Glomerular endothelial cell (primary cell): ENCODE results near the gene CCNT2. TPM values are rescaled to one million over a fixed set of nuclear protein-coding genes. Genes with fewer than 3 reads are reported as not detected.
A peak's percentile ranks its signal among the peaks of the same experiment; 100 is the strongest.

Source experiments
- DNase-seq: peaks from one replicate; pipeline ENCODE4 v3.0.0-alpha.2; 2011; ENCODE audit warnings: low read depth, low spot score; ENCODE audit errors: extremely low read depth
- total RNA-seq: library from RNA; depleted of rRNA; stranded (reverse); fragments of >200 nt; gene quantifications from 2 replicates; pipeline ENCODE4 v1.2.3, GENCODE V29; 2015

CCNT2 gene
- total RNA-seq, 1 donor from 2014 or later: 22.5 TPM

- no peak for DNase-seq
Measured at GRCh38 chr2:134917888-134918525, 615 bp upstream of the CCNT2 start.

- no peak for DNase-seq
Measured at GRCh38 chr2:134919341-134920210, 954 bp downstream of the CCNT2 start.

GRCh38 chr2:134924912-134925311 is 6.3 kb downstream of the CCNT2 start:
- no peak for DNase-seq

- DNase-seq: no peak
Measured at GRCh38 chr2:134926231-134926931, 7.8 kb downstream of the CCNT2 start.

GRCh38 chr2:134927195-134927594 is 8.6 kb downstream of the CCNT2 start:
- no peak for DNase-seq

GRCh38 chr2:134932864-134933526 is 14.4 kb downstream of the CCNT2 start:
- DNase-seq: no peak

- no peak for DNase-seq
Measured at GRCh38 chr2:134933732-134934131, 15.1 kb downstream of the CCNT2 start.

- no peak for DNase-seq
Measured at GRCh38 chr2:134934150-134934549, 15.5 kb downstream of the CCNT2 start.

GRCh38 chr2:134934641-134935040 is 16.0 kb downstream of the CCNT2 start:
- DNase-seq: no peak

- no peak for DNase-seq
Measured at GRCh38 chr2:134936691-134937090, 18.1 kb downstream of the CCNT2 start.

GRCh38 chr2:134943540-134943939 is 24.9 kb downstream of the CCNT2 start:
- DNase-seq: no peak

GRCh38 chr2:134944975-134945374 is 26.4 kb downstream of the CCNT2 start:
- no peak for DNase-seq

GRCh38 chr2:134946073-134946472 is 27.5 kb downstream of the CCNT2 start:
- no peak for DNase-seq

- no peak for DNase-seq
Measured at GRCh38 chr2:134949981-134950708, 31.5 kb downstream of the CCNT2 start.

- no peak for DNase-seq
Measured at GRCh38 chr2:134950886-134951285, 32.3 kb downstream of the CCNT2 start.

- DNase-seq: no peak
Measured at GRCh38 chr2:134952608-134953007, 34.0 kb downstream of the CCNT2 start.

- DNase-seq: no peak
Measured at GRCh38 chr2:134954065-134954464, 35.4 kb downstream of the CCNT2 start.

- DNase-seq: no peak
Measured at GRCh38 chr2:134955744-134956143, 37.1 kb downstream of the CCNT2 start.

GRCh38 chr2:134957477-134957876 is 38.9 kb downstream of the CCNT2 start:
- no peak for DNase-seq

- peak; percentile 61 for DNase-seq
Measured at GRCh38 chr2:134967166-134967565, 48.5 kb downstream of the CCNT2 start.
